Transverse colon (tissue), 4 donors: ENCODE results near the gene TCF7L2. TPM values are rescaled to one million over a fixed set of nuclear protein-coding genes. Genes with fewer than 3 reads are reported as not detected.

ENCODE experiments used
- DNase-seq: peaks from one replicate; pipeline ENCODE4 v3.0.0-alpha.2; 2019
- H3K27ac ChIP-seq, 4 donors: fragments of 200-600 bp; sonication (generic); 2 replicates each; pipeline ENCODE4 v1.5.1; 2016 to 2018; ENCODE audit warnings: inconsistent platforms in 4 of 4
- H3K27me3 ChIP-seq: fragments of 200-600 bp; sonication (generic); 2 replicates; pipeline ENCODE4 v1.5.1; 2017; ENCODE audit warnings: inconsistent platforms
- H3K36me3 ChIP-seq, 4 donors: fragments of 200-600 bp; sonication (generic); 2 replicates each; pipeline ENCODE4 v1.5.1; 2017 to 2019; ENCODE audit warnings: inconsistent platforms in 4 of 4
- H3K4me1 ChIP-seq, 4 donors: fragments of 200-600 bp; sonication (generic); 2 replicates each; pipeline ENCODE4 v1.5.1; 2017 to 2020; ENCODE audit warnings: inconsistent platforms in 4 of 4
- H3K4me3 ChIP-seq, 4 donors: fragments of 200-600 bp; sonication (generic); 1 replicate in 1 of 4; 2 replicates in 3 of 4; pipeline versions ENCODE4 v1.5.1 to v1.6.1; 2017 to 2019; ENCODE audit warnings: inconsistent platforms in 4 of 4
- H3K9me3 ChIP-seq, 2 donors: fragments of 200-600 bp; sonication (generic); 2 replicates each; pipeline ENCODE4 v1.5.1; 2017 to 2019; ENCODE audit warnings: inconsistent platforms in 2 of 2
- CTCF ChIP-seq, 5 experiments: fragments of 200-600 bp in 3 of 5; fragments of 450-650 bp in 2 of 5; sonication (generic) in 3 of 5; IDR thresholded peaks; 1 replicate in 2 of 5; 2 replicates in 3 of 5; pipeline ENCODE4 v1.5.1; 2016 to 2017; ENCODE audit warnings: antibody characterized with exemption in 5 of 5, inconsistent platforms in 3 of 5, mild to moderate bottlenecking in 2 of 5, moderate library complexity in 1 of 5
- EP300 ChIP-seq: sonication (generic); formaldehyde crosslinking; IDR thresholded peaks from one replicate; pipeline ENCODE4 v1.6.1; 2017; ENCODE audit warnings: antibody characterized with exemption, low read depth
- POLR2A ChIP-seq: fragments of 450-650 bp; IDR thresholded peaks from one replicate; pipeline ENCODE4 v1.6.1; 2016; ENCODE audit warnings: antibody characterized with exemption, mild to moderate bottlenecking, moderate library complexity
- POLR2AphosphoS5 ChIP-seq, 3 donors: sonication (generic); formaldehyde crosslinking; IDR thresholded peaks; one replicate each; pipeline ENCODE4 v1.6.1; 2016; ENCODE audit warnings: antibody characterized with exemption in 3 of 3
- WGBS, 2 donors: methylation state at CpG; one replicate each; pipeline ENCODE4 v1.1.5; 2018; ENCODE audit warnings: low coverage in 1 of 2; 5-methylcytosine and 5-hydroxymethylcytosine counted together
- in situ Hi-C, 4 donors: fragments of 200-750 bp; cut with MboI; loops; one replicate each; pipeline versions ENCODE4 v1.15.0 to v1.15.1; 2017; ENCODE audit warnings: low sequenced_read_pairs in 3 of 4, low pct_ligation_motif_present in 1 of 4, low pct_unique_long_range_greater_than_20kb in 1 of 4
- intact Hi-C: fragments of 100-400 bp; cut with DNase I; formaldehyde crosslinking; loops from one replicate; pipeline ENCODE4 v1.15.1; 2023; ENCODE audit warnings: low total_unique reads
- total RNA-seq, 4 donors: library from RNA; depleted of rRNA; stranded (reverse); fragments of >200 nt; gene quantifications; one replicate each; pipeline ENCODE4 v1.1.0, GENCODE V29; 2016

The TCF7L2 gene
- total RNA-seq, 4 donors from 2014 or later, result 84.6 to 249 (median 137) TPM

- Histone ChIP-seq H3K4me3 (no peak overlapping the region), H3K9me3 (no peaks in the 10 kb centered on the region), H3K27me3 (no peaks in the 10 kb centered on the region), H3K27ac (peak overlapping the region in 3 of 4 donors; percentile 23 to 30 (median 29)), H3K4me1 (peaks cover 10 to 37% (median 32%) of the 10 kb centered on the region in 4 donors), H3K36me3 (no peaks in the 10 kb centered on the region)
- 73 to 80% methylated on average over 9 of the region's 9 CpGs for WGBS, 2 donors
- TF ChIP-seq POLR2A, result no peak
- no peak for TF ChIP-seq EP300
- no peak for TF ChIP-seq POLR2AphosphoS5 (IDR thresholded peaks at IDR 0.05)
- TF ChIP-seq CTCF (IDR thresholded peaks at IDR 0.05), result no peak
- in situ Hi-C loops (no loop called here), intact Hi-C loops (no loop called here)
- no peak for DNase-seq
Measured at GRCh38 chr10:113028456-113029440, 78.7 kb downstream of the TCF7L2 start.

GRCh38 chr10:113030453-113030852 is 80.4 kb downstream of the TCF7L2 start:
- in situ Hi-C loops, result no loop called here
- H3K27ac ChIP-seq, result no peak overlapping the region
- no peak for DNase-seq
- intact Hi-C loops, result no loop called here
- H3K4me1 ChIP-seq, result peaks cover 10 to 52% (median 41%) of the 10 kb centered on the region in 4 donors
- TF ChIP-seq CTCF (IDR thresholded peaks at IDR 0.05), result no peak
- no peak for TF ChIP-seq POLR2AphosphoS5 (IDR thresholded peaks at IDR 0.05)
- H3K27me3 ChIP-seq, result no peaks in the 10 kb centered on the region
- H3K36me3 ChIP-seq, result no peaks in the 10 kb centered on the region
- H3K9me3 ChIP-seq, result no peaks in the 10 kb centered on the region
- 79 to 100% methylated on average over 1 of the region's 1 CpG for WGBS, 2 donors
- H3K4me3 ChIP-seq, result no peak overlapping the region

- Histone ChIP-seq H3K4me3 (no peak overlapping the region), H3K27me3 (no peaks in the 10 kb centered on the region), H3K9me3 (no peaks in the 10 kb centered on the region), H3K36me3 (no peaks in the 10 kb centered on the region), H3K4me1 (peaks cover 10 to 55% (median 48%) of the 10 kb centered on the region in 4 donors), H3K27ac (no peak overlapping the region)
- intact Hi-C loops (no loop called here), in situ Hi-C loops (no loop called here)
- WGBS, 2 donors, result 68 to 88% methylated on average over 1 of the region's 1 CpG
- DNase-seq, result no peak
- peak in 1 of 3 donors; percentile 12 for TF ChIP-seq POLR2AphosphoS5 (IDR thresholded peaks at IDR 0.05)
- TF ChIP-seq CTCF (IDR thresholded peaks at IDR 0.05), result no peak
Measured at GRCh38 chr10:113031147-113031546, 81.1 kb downstream of the TCF7L2 start.

- 89 to 91% methylated on average over 6 to 8 of the region's 8 CpGs for WGBS, 2 donors
- Histone ChIP-seq H3K9me3 (no peaks in the 10 kb centered on the region), H3K4me1 (peaks cover 0 to 54% (median 46%) of the 10 kb centered on the region in 4 donors), H3K27me3 (no peaks in the 10 kb centered on the region), H3K27ac (no peak overlapping the region), H3K36me3 (no peaks in the 10 kb centered on the region), H3K4me3 (no peak overlapping the region)
- DNase-seq, result no peak
- TF ChIP-seq EP300 (no peak), POLR2AphosphoS5 (IDR thresholded peaks at IDR 0.05) (no peak), CTCF (IDR thresholded peaks at IDR 0.05) (no peak), POLR2A (no peak)
- in situ Hi-C loops (no loop called here), intact Hi-C loops (no loop called here)
Measured at GRCh38 chr10:113033991-113034390, 83.9 kb downstream of the TCF7L2 start.
